Measurements from ENCODE around the gene TBL1X.

GRCh38 chrX:9642270-9642995 lies 177.6 kb downstream of the TBL1X start:
- TF ChIP-seq CTCF (IDR thresholded peaks at IDR 0.05; ENCODE audit: extremely low read depth in 1 of 2, insufficient read depth in 1 of 2, low read depth in 1 of 2, low read length in 2 of 2) (no peak), POLR2A (IDR thresholded peaks at IDR 0.05; ENCODE audit: low read depth, low read length) (no peak), EZH2 (IDR thresholded peaks at IDR 0.05; ENCODE audit: borderline replicate concordance, low read depth, low read length, severe bottlenecking) (no peak), POLR2AphosphoS5 (IDR thresholded peaks at IDR 0.05; ENCODE audit: insufficient read depth, low read depth, low read length) (no peak), GATA2 (IDR thresholded peaks at IDR 0.05; ENCODE audit: insufficient read depth, insufficient read length, low read depth, low read length) (no peak), FOS (IDR thresholded peaks at IDR 0.05; ENCODE audit: borderline replicate concordance, insufficient read depth, low read length) (no peak), JUN (IDR thresholded peaks at IDR 0.05; ENCODE audit: borderline replicate concordance, insufficient read depth, insufficient read length, low read depth) (no peak), MAX (IDR thresholded peaks at IDR 0.05; ENCODE audit: insufficient read depth, insufficient read length) (no peak), MYC (IDR thresholded peaks at IDR 0.05; ENCODE audit: low read depth, low read length) (no peak)

Data from endothelial cell of umbilical vein (primary cell).